GM12875 (cell line): ENCODE measurements around the gene NKX6-1.

Source experiments
- H3K4me3 ChIP-seq: one replicate; pipeline ENCODE4 v1.5.1; 2011; ENCODE audit warnings: low read depth, low read length, control low read depth
- TF ChIP-seq, protein P1 (sequence below): IDR thresholded peaks from 2 replicates; pipeline ENCODE4 v1.5.1; 2011; ENCODE audit warnings: low read depth, mild to moderate bottlenecking, control low read depth, inconsistent platforms, low read length, moderate library complexity, borderline replicate concordance; ENCODE audit not compliant: insufficient read depth

Gene NKX6-1

DNA sequence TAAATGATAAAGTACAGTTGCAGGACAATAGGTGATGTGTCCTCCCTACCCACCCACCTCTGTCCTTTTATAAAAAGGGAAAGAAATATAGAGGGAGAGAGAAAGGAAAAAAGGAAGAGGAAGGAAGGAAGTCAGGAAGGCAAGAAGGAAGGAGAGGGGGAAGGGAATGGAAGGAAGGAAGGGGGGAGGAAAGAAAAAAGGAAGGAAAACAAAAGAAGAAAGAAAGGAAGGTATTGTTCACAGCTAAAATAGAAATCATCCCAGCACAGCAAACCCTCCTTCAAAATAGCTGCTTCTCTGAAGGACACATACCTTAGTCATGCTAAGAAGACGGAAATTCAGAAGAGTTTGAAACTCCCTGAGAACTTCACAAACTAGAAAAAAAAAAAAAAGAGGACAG, 8.4 kb downstream of the NKX6-1 start:
- TF ChIP-seq, protein P1, sequence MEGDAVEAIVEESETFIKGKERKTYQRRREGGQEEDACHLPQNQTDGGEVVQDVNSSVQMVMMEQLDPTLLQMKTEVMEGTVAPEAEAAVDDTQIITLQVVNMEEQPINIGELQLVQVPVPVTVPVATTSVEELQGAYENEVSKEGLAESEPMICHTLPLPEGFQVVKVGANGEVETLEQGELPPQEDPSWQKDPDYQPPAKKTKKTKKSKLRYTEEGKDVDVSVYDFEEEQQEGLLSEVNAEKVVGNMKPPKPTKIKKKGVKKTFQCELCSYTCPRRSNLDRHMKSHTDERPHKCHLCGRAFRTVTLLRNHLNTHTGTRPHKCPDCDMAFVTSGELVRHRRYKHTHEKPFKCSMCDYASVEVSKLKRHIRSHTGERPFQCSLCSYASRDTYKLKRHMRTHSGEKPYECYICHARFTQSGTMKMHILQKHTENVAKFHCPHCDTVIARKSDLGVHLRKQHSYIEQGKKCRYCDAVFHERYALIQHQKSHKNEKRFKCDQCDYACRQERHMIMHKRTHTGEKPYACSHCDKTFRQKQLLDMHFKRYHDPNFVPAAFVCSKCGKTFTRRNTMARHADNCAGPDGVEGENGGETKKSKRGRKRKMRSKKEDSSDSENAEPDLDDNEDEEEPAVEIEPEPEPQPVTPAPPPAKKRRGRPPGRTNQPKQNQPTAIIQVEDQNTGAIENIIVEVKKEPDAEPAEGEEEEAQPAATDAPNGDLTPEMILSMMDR: no peak
- no peak overlapping the region for H3K4me3 ChIP-seq

DNA sequence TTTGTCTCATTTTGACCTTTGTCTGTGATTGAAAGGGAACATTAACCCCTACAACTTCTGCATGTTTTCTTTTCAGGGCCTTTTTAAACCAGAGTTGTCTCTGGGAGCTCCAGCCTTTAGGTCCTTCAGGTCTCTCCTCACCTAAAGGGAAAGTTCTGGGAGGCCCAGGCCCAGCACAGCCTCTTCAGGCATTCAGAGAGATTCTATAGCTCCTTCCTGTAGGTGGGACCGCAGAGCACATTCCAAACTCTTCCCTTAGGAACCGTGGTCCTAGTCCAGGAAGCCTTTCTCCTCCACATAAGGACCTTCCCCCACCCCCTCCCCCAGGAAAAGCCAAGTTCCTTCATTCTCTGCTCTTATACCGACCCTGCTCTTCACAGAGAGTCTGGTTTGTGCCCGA, 14.9 kb downstream of the NKX6-1 start:
- no peak overlapping the region for H3K4me3 ChIP-seq
- TF ChIP-seq, protein P1: no peak

DNA sequence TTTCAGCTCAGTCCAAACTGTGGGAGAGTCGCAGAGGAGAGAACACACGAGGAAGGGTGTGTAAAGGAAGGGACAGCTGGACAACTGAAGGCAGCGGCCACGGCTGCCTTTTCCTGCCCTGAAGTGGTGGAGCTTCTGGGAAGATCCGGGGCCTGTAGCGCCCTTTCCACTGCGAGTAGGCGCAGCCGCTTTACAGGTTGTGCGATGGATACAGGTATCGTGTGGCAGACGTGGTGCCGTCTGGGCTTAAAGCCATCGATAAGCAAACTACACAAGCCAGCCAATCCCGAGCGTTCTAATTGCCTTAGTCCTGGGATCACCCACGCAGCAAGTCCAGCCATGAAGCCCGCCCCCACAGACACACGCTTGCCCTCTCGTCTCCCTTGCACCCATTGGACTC, 15.4 kb downstream of the NKX6-1 start:
- TF ChIP-seq, protein P1: no peak
- H3K4me3 ChIP-seq: no peak overlapping the region

DNA sequence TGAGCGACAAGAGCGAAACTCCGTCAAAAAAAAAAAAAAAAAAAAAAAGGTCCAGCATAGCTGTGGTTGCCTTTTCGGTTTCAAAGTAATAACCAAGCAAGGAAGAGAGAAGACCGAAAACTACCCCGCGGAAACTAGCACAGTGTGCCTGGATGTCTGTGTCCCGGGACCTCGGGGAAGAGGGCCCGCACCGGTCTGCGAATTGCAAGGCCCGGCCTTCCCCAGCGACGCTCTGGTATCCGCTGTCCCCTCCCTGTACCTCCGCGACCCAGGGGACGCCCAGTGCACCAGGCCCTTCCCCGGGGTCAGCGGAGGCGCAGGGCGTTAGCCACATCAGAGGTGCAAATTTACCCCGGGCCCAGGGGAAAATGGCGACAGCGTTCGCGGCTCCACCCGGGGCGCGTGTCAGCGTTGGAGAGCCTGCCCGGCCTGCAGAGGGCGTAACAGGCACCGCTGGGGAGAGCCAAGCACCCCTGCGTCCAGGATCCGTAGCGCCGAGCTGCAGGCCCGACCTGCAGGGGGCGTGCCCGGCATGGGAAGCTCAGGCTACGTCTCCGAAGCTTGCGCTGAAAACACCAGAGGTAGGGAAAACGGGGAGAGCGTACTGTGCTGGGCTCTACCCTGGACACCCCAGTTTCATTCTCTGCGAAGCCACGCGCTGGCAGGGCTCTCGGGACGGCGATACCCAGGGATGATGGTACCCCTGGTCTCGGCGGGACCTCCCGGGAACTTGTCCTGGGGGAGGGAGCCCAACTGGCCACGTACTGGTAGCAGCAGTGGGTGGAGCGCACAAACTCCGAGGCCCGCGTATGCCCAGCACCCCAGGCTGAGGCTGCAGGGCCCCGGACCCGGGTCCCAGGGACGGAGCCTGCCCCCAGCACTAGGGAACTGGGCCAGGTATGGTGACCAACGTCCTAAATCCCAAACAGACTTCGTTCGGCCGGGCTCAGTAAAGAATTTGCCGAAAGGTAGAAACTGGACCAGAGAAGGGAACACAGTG, 16.2 kb downstream of the NKX6-1 start:
- H3K4me3 ChIP-seq: no peak overlapping the region
- TF ChIP-seq, protein P1: peak; percentile 23; the same call in 1 of the 2 replicates

DNA sequence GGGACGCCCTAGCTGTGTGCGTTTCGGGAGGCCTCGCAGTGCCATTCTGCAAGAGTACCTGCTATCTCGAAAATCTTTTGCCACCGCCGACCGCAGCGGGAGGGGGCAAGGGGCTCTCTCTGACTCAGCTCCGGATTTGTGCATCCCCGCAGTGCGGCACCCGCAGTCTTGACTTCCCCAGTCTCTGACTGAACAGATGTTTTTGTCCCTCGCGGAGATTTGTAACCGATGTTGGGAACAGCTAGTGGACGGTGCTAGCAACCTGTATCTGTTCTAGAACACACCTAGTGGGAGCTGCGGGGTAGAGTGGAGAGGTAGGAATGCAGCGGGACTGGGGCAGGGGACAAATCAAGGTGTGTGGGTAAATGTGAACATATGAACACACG, 17.2 kb downstream of the NKX6-1 start:
- H3K4me3 ChIP-seq: no peak overlapping the region
- TF ChIP-seq, protein P1: no peak

DNA sequence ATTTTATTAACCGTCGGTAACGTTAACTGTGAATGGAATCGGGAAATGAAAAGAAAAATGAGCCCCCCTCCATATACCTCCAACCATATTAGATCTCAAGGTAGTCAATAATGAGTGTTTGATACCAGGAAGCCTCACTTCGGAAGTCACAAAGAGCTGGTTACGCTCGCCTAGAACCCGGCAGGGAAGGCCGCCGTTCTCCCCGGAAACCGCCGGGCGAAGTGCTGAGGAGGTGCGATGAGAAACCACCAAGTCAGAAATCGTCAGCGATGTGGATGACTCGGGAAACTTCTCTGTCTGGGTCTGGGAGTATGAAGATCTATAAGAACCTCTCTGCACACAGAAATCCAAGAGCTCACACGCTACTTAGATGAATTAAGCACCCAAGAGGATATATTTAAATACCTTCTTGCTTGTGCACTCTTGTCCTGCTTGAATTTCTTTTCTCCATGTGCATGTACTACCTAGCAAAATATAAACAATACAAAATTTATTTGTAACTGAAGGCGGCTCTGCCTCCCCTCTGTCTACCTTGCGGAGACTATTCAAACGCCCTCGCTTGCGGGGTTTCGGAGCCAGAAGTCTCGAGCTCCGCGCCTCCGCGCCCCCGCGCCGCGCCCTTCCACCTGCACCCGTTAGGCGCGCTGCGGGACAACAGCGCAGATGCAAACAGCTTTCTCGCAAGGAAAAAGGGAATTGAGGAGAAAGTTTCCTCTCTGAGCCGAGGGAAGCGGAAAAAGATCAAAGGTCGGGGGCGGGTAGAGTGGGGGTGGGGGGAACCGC, 17.8 kb downstream of the NKX6-1 start:
- TF ChIP-seq, protein P1: no peak
- no peak overlapping the region for H3K4me3 ChIP-seq
